Tibial nerve (tissue), 3 donors: ENCODE data around the gene RCVRN.

Source experiments
- POLR2A ChIP-seq, 2 donors: fragments of 450-650 bp; IDR thresholded peaks; one replicate each; pipeline ENCODE4 v1.6.1; 2017; ENCODE audit warnings: antibody characterized with exemption in 2 of 2, mild to moderate bottlenecking in 2 of 2, moderate library complexity in 2 of 2
- TF ChIP-seq, protein P1 (sequence below), 5 experiments: fragments of 200-600 bp in 3 of 5; fragments of 450-650 bp in 2 of 5; sonication (generic) in 3 of 5; IDR thresholded peaks; one replicate each; pipeline ENCODE4 v1.5.1; 2016 to 2019; ENCODE audit warnings: antibody characterized with exemption in 5 of 5, mild to moderate bottlenecking in 3 of 5, moderate library complexity in 2 of 5

GRCh38 chr17:9862949-9863348, 42.1 kb downstream of the RCVRN start:
- TF ChIP-seq, protein P1, sequence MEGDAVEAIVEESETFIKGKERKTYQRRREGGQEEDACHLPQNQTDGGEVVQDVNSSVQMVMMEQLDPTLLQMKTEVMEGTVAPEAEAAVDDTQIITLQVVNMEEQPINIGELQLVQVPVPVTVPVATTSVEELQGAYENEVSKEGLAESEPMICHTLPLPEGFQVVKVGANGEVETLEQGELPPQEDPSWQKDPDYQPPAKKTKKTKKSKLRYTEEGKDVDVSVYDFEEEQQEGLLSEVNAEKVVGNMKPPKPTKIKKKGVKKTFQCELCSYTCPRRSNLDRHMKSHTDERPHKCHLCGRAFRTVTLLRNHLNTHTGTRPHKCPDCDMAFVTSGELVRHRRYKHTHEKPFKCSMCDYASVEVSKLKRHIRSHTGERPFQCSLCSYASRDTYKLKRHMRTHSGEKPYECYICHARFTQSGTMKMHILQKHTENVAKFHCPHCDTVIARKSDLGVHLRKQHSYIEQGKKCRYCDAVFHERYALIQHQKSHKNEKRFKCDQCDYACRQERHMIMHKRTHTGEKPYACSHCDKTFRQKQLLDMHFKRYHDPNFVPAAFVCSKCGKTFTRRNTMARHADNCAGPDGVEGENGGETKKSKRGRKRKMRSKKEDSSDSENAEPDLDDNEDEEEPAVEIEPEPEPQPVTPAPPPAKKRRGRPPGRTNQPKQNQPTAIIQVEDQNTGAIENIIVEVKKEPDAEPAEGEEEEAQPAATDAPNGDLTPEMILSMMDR (IDR thresholded peaks at IDR 0.05): no peak
- TF ChIP-seq POLR2A (IDR thresholded peaks at IDR 0.05): no peak
